Immature natural killer cell (primary cell): ENCODE results near the gene TOMM5. TPM values are rescaled to one million over a fixed set of nuclear protein-coding genes. Genes with fewer than 3 reads are reported as not detected.
"Not testable (repeated sequence)": the region's sequence is repeated elsewhere in the genome, so short reads cannot be mapped to it uniquely, and the experiment has no call there.

ENCODE experiments used
- DNase-seq, 3 donors: peaks; one replicate each; pipeline ENCODE4 v3.0.0; 2022; ENCODE audit warnings: mixed read lengths in 1 of 3
- H3K27ac Mint-ChIP-seq, 6 donors: one replicate each; pipeline ENCODE4 v1.8.0; 2020; ENCODE audit warnings: mixed read lengths in 6 of 6, mild to moderate bottlenecking in 5 of 6, inconsistent platforms in 4 of 6, moderate library complexity in 3 of 6
- H3K27me3 Mint-ChIP-seq, 3 donors: one replicate each; pipeline ENCODE4 v1.8.0; 2020 to 2021; ENCODE audit warnings: low read depth in 3 of 3, mild to moderate bottlenecking in 3 of 3, mixed read lengths in 3 of 3, moderate library complexity in 3 of 3, inconsistent platforms in 1 of 3
- H3K36me3 Mint-ChIP-seq, 3 donors: one replicate each; pipeline ENCODE4 v1.8.0; 2020; ENCODE audit warnings: mixed read lengths in 3 of 3, inconsistent platforms in 2 of 3, mild to moderate bottlenecking in 2 of 3
- H3K4me1 Mint-ChIP-seq, 2 donors: one replicate each; pipeline ENCODE4 v1.8.0; 2020; ENCODE audit warnings: inconsistent platforms in 2 of 2, mild to moderate bottlenecking in 2 of 2, mixed read lengths in 2 of 2, moderate library complexity in 1 of 2
- H3K4me3 Mint-ChIP-seq, 5 donors: one replicate each; pipeline ENCODE4 v1.8.0; 2020; ENCODE audit warnings: mild to moderate bottlenecking in 5 of 5, mixed read lengths in 5 of 5, inconsistent platforms in 3 of 5, moderate library complexity in 3 of 5
- H3K9me3 Mint-ChIP-seq, 6 donors: one replicate each; pipeline ENCODE4 v1.8.0; 2020; ENCODE audit warnings: mild to moderate bottlenecking in 6 of 6, mixed read lengths in 6 of 6, inconsistent platforms in 4 of 6, moderate library complexity in 3 of 6
- polyA plus RNA-seq, 3 donors: library from polyadenylated mRNA; unstranded; fragments of 300-500 nt; fragmentation: Illumina TruSeq; gene quantifications; one replicate each; pipeline ENCODE4 v1.2.3, GENCODE V29; 2021

Gene TOMM5
- polyA plus RNA-seq, 3 donors from 2014 or later: 174 to 205 (median 183) TPM

DNA sequence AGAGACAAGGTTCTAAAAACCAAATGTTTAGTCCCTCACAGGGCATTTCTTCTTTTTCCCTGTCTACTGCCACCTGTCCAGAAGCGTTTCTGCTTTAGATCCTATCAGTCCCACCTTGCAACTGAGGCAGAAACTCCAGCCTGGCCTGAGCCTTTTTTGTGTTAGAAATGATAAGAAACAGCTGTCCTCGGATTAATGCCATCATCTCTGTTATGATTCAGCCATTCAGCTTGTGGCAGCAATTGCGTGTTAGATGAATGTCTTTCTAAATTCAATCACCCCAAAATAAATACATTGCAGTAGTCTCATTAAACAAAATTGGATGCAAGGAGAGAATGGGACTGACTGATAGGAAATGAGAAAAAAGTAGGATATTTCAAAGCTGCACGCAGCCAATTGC is 30.1 kb upstream of the TOMM5 start:
- Mint-ChIP-seq H3K36me3 (no peaks in the 10 kb centered on the region), H3K4me1 (no peaks in the 10 kb centered on the region), H3K27me3 (peaks cover 0 to 2% (median 1%) of the 10 kb centered on the region in 3 donors), H3K27ac (no peak overlapping the region), H3K4me3 (no peak overlapping the region), H3K9me3 (no peaks in the 10 kb centered on the region)
- no peak for DNase-seq

GRCh38 chr9:37621273-37622121 is 29.1 kb upstream of the TOMM5 start:
- H3K4me3 Mint-ChIP-seq: no peak overlapping the region
- no peaks in the 10 kb centered on the region for H3K9me3 Mint-ChIP-seq
- H3K4me1 Mint-ChIP-seq: no peaks in the 10 kb centered on the region
- peaks cover 0 to 2% (median 1%) of the 10 kb centered on the region in 3 donors for H3K27me3 Mint-ChIP-seq
- no peaks in the 10 kb centered on the region for H3K36me3 Mint-ChIP-seq
- DNase-seq: no peak
- H3K27ac Mint-ChIP-seq: no peak overlapping the region

DNA sequence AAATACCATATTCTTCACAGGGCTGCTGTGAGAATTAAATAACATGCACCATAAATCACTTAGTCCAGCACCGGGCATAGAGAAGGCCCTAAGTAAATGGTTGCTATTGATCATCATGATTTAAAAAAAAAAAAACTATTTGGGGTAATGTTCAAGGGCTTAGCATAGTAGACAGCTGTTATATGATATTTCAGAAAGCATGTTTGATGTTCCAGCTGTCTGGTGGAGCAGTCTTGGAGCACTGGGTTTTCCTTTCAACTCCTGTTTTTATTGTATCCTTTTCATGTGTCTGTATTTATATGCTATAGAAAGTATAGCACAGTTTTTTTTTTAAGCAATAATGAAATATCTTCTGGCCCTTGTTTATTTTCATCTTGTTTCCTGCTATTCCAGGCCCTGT is 28.0 kb upstream of the TOMM5 start:
- Mint-ChIP-seq H3K27ac (no peak overlapping the region), H3K36me3 (no peaks in the 10 kb centered on the region), H3K9me3 (no peaks in the 10 kb centered on the region), H3K4me1 (no peaks in the 10 kb centered on the region), H3K4me3 (no peak overlapping the region), H3K27me3 (peaks cover 0 to 2% (median 1%) of the 10 kb centered on the region in 3 donors)
- DNase-seq: no peak

- H3K27ac Mint-ChIP-seq: no peak overlapping the region
- H3K4me3 Mint-ChIP-seq: no peak overlapping the region
- H3K27me3 Mint-ChIP-seq: peaks cover 1 to 2% (median 2%) of the 10 kb centered on the region in 3 donors
- H3K36me3 Mint-ChIP-seq: no peaks in the 10 kb centered on the region
- no peak for DNase-seq
- no peaks in the 10 kb centered on the region for H3K4me1 Mint-ChIP-seq
- H3K9me3 Mint-ChIP-seq: no peaks in the 10 kb centered on the region
These were observed 27.4 kb upstream of the TOMM5 start for GRCh38 chr9:37619806-37620205.

GRCh38 chr9:37618817-37619216 is 26.4 kb upstream of the TOMM5 start:
- Mint-ChIP-seq H3K9me3 (no peaks in the 10 kb centered on the region), H3K4me3 (no peak overlapping the region), H3K27ac (no peak overlapping the region), H3K27me3 (peaks cover 1 to 4% (median 3%) of the 10 kb centered on the region in 3 donors), H3K4me1 (no peaks in the 10 kb centered on the region), H3K36me3 (no peaks in the 10 kb centered on the region)
- no peak for DNase-seq

DNA sequence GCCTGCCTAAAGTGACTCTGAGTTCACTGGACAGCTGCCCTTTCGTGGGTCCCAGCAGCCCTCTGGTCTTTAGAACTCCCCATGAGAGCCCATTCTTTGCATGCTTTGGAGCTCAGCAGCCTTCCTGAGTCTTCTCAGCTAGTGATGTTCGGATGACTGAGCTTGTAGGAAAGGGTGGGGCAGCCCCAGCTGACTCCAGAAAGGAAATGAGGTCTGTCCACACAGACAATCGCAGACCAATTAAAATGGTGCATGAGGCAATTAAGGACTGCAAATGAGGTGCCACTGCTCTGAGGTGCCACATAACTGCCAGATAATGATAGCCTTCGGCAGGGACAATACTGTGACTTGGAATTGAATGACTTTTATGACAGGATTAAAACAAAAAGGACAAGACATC is 25.4 kb upstream of the TOMM5 start:
- no peak overlapping the region for H3K27ac Mint-ChIP-seq
- H3K27me3 Mint-ChIP-seq: peaks cover 0 to 4% (median 3%) of the 10 kb centered on the region in 3 donors
- no peaks in the 10 kb centered on the region for H3K9me3 Mint-ChIP-seq
- no peak for DNase-seq
- H3K36me3 Mint-ChIP-seq: no peaks in the 10 kb centered on the region
- H3K4me1 Mint-ChIP-seq: no peaks in the 10 kb centered on the region
- H3K4me3 Mint-ChIP-seq: no peak overlapping the region

DNA sequence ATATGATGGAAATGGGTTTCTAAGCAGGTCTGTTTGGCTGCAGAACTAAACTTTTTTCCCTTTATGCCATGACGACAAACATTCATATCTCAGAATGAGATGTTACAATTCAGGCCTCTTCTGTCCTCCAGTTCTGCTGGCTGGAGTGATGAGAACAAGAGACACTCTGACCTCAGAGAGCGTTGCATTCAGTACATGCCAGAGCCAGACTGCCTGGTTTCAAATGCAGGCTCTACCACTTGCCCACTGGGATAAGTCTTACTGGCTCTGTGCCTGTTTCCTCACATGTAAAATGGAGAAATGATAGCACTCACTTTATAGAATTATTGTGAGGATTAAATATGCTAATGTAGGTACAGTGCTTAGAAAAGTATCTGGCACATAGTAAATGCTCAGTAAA is 24.8 kb upstream of the TOMM5 start:
- Mint-ChIP-seq H3K36me3 (no peaks in the 10 kb centered on the region), H3K4me3 (no peak overlapping the region), H3K9me3 (no peaks in the 10 kb centered on the region), H3K27ac (no peak overlapping the region), H3K27me3 (peaks cover 0 to 5% (median 3%) of the 10 kb centered on the region in 3 donors), H3K4me1 (no peaks in the 10 kb centered on the region)
- no peak for DNase-seq

GRCh38 chr9:37611961-37612360 is 19.6 kb upstream of the TOMM5 start:
- DNase-seq: no peak
- Mint-ChIP-seq H3K9me3 (no peaks in the 10 kb centered on the region), H3K4me3 (no peak overlapping the region), H3K4me1 (no peaks in the 10 kb centered on the region), H3K27ac (no peak overlapping the region), H3K36me3 (no peaks in the 10 kb centered on the region), H3K27me3 (peaks cover 3 to 8% (median 6%) of the 10 kb centered on the region in 3 donors)

DNA sequence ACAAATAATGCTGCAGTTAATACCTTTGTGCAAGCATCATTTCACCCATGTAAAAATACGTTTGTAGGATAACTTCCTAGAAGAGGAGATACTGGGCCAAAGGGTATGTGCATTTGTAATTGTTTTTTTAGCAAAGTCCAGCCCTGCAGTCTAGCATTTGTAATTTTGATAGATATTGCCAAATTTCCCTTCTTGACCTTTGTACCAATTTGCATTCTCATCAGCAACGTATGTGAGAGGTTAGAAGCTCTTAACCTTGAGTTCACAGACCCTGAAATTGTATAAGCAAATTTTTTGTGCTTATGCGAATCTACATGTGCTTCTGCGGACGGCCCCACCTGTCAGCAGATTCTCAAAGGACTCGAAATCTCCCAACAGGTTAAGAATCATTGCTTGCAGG is 18.6 kb upstream of the TOMM5 start:
- Mint-ChIP-seq H3K4me3 (no peak overlapping the region), H3K27ac (no peak overlapping the region), H3K9me3 (no peaks in the 10 kb centered on the region), H3K4me1 (no peaks in the 10 kb centered on the region), H3K36me3 (no peaks in the 10 kb centered on the region), H3K27me3 (peaks cover 3 to 8% (median 6%) of the 10 kb centered on the region in 3 donors)
- no peak for DNase-seq

GRCh38 chr9:37609735-37610397 is 17.5 kb upstream of the TOMM5 start:
- DNase-seq: no peak
- Mint-ChIP-seq H3K4me3 (no peak overlapping the region), H3K9me3 (no peaks in the 10 kb centered on the region), H3K27me3 (peaks cover 3 to 6% (median 6%) of the 10 kb centered on the region in 3 donors), H3K4me1 (no peaks in the 10 kb centered on the region), H3K27ac (no peak overlapping the region), H3K36me3 (no peaks in the 10 kb centered on the region)

GRCh38 chr9:37608250-37608649 is 15.9 kb upstream of the TOMM5 start:
- H3K4me1 Mint-ChIP-seq: no peaks in the 10 kb centered on the region
- no peak overlapping the region for H3K27ac Mint-ChIP-seq
- DNase-seq: no peak
- no peaks in the 10 kb centered on the region for H3K36me3 Mint-ChIP-seq
- peaks cover 3 to 5% (median 4%) of the 10 kb centered on the region in 3 donors for H3K27me3 Mint-ChIP-seq
- no peak overlapping the region for H3K4me3 Mint-ChIP-seq
- H3K9me3 Mint-ChIP-seq: no peaks in the 10 kb centered on the region

GRCh38 chr9:37604296-37604695 is 11.9 kb upstream of the TOMM5 start:
- H3K27me3 Mint-ChIP-seq: peaks cover 2 to 6% (median 3%) of the 10 kb centered on the region in 3 donors
- H3K9me3 Mint-ChIP-seq: peaks cover 0 to 1% (median 0%) of the 10 kb centered on the region in 6 donors
- no peaks in the 10 kb centered on the region for H3K4me1 Mint-ChIP-seq
- H3K27ac Mint-ChIP-seq: no peak overlapping the region
- no peak for DNase-seq
- H3K4me3 Mint-ChIP-seq: no peak overlapping the region
- H3K36me3 Mint-ChIP-seq: no peaks in the 10 kb centered on the region

DNA sequence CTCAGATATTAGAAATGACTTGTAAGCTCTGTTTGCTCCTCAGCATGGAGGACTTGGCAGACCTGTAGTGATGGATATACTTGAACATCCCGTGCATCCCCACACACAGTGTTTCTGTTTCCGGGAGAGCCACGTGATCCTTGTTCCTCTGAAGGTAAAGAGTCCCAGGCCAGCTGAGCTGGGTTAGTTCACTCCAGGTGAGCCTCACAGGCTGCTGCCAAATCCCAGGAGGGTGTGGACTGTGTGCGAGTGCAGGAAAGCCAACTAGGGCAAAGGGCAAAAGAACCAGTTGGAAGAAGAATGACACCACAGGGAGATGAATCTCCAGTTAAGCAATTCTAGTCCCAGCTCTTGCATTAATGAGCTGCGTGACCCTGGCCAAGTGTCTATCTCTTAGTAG is 10.4 kb upstream of the TOMM5 start:
- Mint-ChIP-seq H3K4me1 (no peaks in the 10 kb centered on the region), H3K9me3 (peaks cover 0 to 1% (median 0%) of the 10 kb centered on the region in 6 donors), H3K36me3 (no peaks in the 10 kb centered on the region), H3K27ac (no peak overlapping the region), H3K27me3 (peaks cover 2 to 6% (median 2%) of the 10 kb centered on the region in 3 donors), H3K4me3 (no peak overlapping the region)
- DNase-seq: no peak

GRCh38 chr9:37602061-37602460 is 9.7 kb upstream of the TOMM5 start:
- not testable (repeated sequence) for DNase-seq, H3K27ac Mint-ChIP-seq, H3K4me1 Mint-ChIP-seq, H3K36me3 Mint-ChIP-seq, H3K9me3 Mint-ChIP-seq, H3K27me3 Mint-ChIP-seq, H3K4me3 Mint-ChIP-seq
